HepG2 (cell line): ENCODE results near the gene IL17RC. TPM values are rescaled to one million over a fixed set of nuclear protein-coding genes. Genes with fewer than 3 reads are reported as not detected.

Experiments
- ATAC-seq: fragments of 200-7000 bp; cut with Tn5 transposase; 3 replicates; pipeline ENCODE4 v1.9.1; 2020; ENCODE audit warnings: mild to moderate bottlenecking, moderate library complexity
- BruUV-seq: library from RNA; stranded (reverse); fragments of 400-500 nt; replicated peaks from 2 replicates; lab custom pipeline; 2021; lab: Mats Ljungman, UMichigan
- CTCF ChIA-PET: fragments of 300-600 bp; formaldehyde crosslinking; extraction: SDS; loops from one replicate; lab custom pipeline; 2021; ENCODE audit warnings: low total read pairs, inconsistent platforms, low intra/inter-chr PET ratio; lab: Yijun Ruan, JAX
- POLR2A ChIA-PET: fragments of 350-600 bp; sonication (Branson Sonifier 250); formaldehyde crosslinking; loops from one replicate; lab custom pipeline; 2020; ENCODE audit warnings: antibody characterized with exemption, inconsistent platforms; lab: Yijun Ruan, JAX
- DNase-seq: peaks from one replicate; pipeline ENCODE4 v3.0.0-alpha.2; 2015; ENCODE audit warnings: low spot score
- FAIRE-seq: peaks from 3 replicates; lab custom pipeline; 2011; peaks lifted over from hg19 to GRCh38; lab: Jason Lieb, UNC
- H2AFZ ChIP-seq: one replicate; pipeline ENCODE4 v1.6.1; 2011; ENCODE audit warnings: low read length, inconsistent platforms
- H3K27ac ChIP-seq: fragments of 300-600 bp; 3 replicates; pipeline ENCODE4 v1.8.0; 2011; ENCODE audit warnings: mixed run types, mild to moderate bottlenecking, mixed read lengths, low read length, inconsistent platforms; ENCODE audit not compliant: insufficient read depth; ENCODE audit errors: extremely low read length
- H3K27me3 ChIP-seq, 2 experiments: fragments of 200-600 bp in 1 of 2; 2 replicates in 1 of 2; 3 replicates in 1 of 2; pipeline versions ENCODE4 v1.6.0 to v1.8.0; 2011; ENCODE audit warnings: low read length in 2 of 2, mild to moderate bottlenecking in 2 of 2, moderate library complexity in 2 of 2, inconsistent platforms in 1 of 2; ENCODE audit not compliant: insufficient read depth in 2 of 2, control insufficient read depth in 1 of 2
- H3K36me3 ChIP-seq, 2 experiments: fragments of 200-600 bp in 1 of 2; replicated peaks in 1 of 2; 2 replicates in 1 of 2; 3 replicates in 1 of 2; pipeline versions ENCODE4 v1.5.1 to v1.8.0; 2011; ENCODE audit warnings: low read length in 2 of 2, inconsistent platforms in 1 of 2; ENCODE audit not compliant: insufficient read depth in 2 of 2, control insufficient read depth in 1 of 2
- H3K4me1 ChIP-seq: 2 replicates; pipeline ENCODE4 v1.5.1; 2012; ENCODE audit warnings: low read length, inconsistent platforms; ENCODE audit not compliant: insufficient read depth
- H3K4me2 ChIP-seq: 2 replicates; pipeline ENCODE4 v1.6.0; 2011; ENCODE audit warnings: low read depth, low read length, inconsistent platforms
- H3K4me3 ChIP-seq, 3 experiments: fragments of 200-600 bp in 1 of 3; sonication (generic), shearing (Covaris generic) in 1 of 3; replicated peaks in 1 of 3; 2 replicates each; pipeline ENCODE4 v1.5.1; 2011 to 2016; ENCODE audit warnings: low read length in 3 of 3, inconsistent platforms in 2 of 3, low read depth in 2 of 3, mild to moderate bottlenecking in 2 of 3, control low read depth in 1 of 3, mixed read lengths in 1 of 3; ENCODE audit not compliant: insufficient read depth in 1 of 3
- H3K79me2 ChIP-seq: one replicate; pipeline ENCODE4 v1.6.1; 2011; ENCODE audit warnings: low read length, inconsistent platforms; ENCODE audit not compliant: insufficient read depth
- H3K9ac ChIP-seq: 2 replicates; pipeline ENCODE4 v1.6.0; 2011; ENCODE audit warnings: mild to moderate bottlenecking, low read depth, low read length, inconsistent platforms; ENCODE audit not compliant: insufficient read depth
- H3K9me3 ChIP-seq: 2 replicates; pipeline ENCODE4 v1.5.1; 2012; ENCODE audit warnings: mild to moderate bottlenecking, low read length
- H4K20me1 ChIP-seq: 2 replicates; pipeline ENCODE4 v1.6.0; 2011; ENCODE audit warnings: inconsistent platforms, mild to moderate bottlenecking, low read length, moderate library complexity; ENCODE audit not compliant: insufficient read depth
- CENPT ChIP-seq: sonication (generic); formaldehyde crosslinking; IDR thresholded peaks from 2 replicates; pipeline ENCODE4 v1.8.0; 2022; ENCODE audit warnings: low read depth, mild to moderate bottlenecking, moderate library complexity, missing genetic modification reagents
- EHMT2 ChIP-seq: fragments of 200-600 bp; sonication (generic); IDR thresholded peaks from 2 replicates; pipeline ENCODE4 v1.7.0; 2017; ENCODE audit warnings: antibody characterized with exemption, low read depth, low read length, borderline replicate concordance
- SP140L ChIP-seq: sonication (generic); formaldehyde crosslinking; IDR thresholded peaks from 2 replicates; pipeline ENCODE4 v1.4.0; 2020; ENCODE audit warnings: missing genetic modification reagents, borderline replicate concordance
- TCF12 ChIP-seq, 2 experiments: fragments of 450-650 bp in 1 of 2; sonication (generic) in 1 of 2; formaldehyde crosslinking in 1 of 2; IDR thresholded peaks; 2 replicates each; pipeline versions ENCODE4 v1.6.1 to v1.8.0; 2017 to 2022; ENCODE audit warnings: antibody characterized with exemption in 1 of 2, mild to moderate bottlenecking in 1 of 2, missing genetic modification reagents in 1 of 2, moderate library complexity in 1 of 2
- THYN1 ChIP-seq: sonication (generic); formaldehyde crosslinking; IDR thresholded peaks from 2 replicates; pipeline ENCODE4 v1.8.1; 2023; ENCODE audit warnings: low read depth, mild to moderate bottlenecking, moderate library complexity, missing genetic modification reagents, borderline replicate concordance
- ZFP36L1 ChIP-seq: sonication (generic); formaldehyde crosslinking; IDR thresholded peaks from 2 replicates; pipeline ENCODE4 v1.8.0; 2022; ENCODE audit warnings: mild to moderate bottlenecking, missing genetic modification reagents, moderate library complexity
- ZIK1 ChIP-seq: sonication (generic); formaldehyde crosslinking; IDR thresholded peaks from 2 replicates; pipeline ENCODE4 v1.5.0; 2020; ENCODE audit warnings: mild to moderate bottlenecking, low read depth, missing genetic modification reagents, borderline replicate concordance
- ZNF660 ChIP-seq: sonication (generic); formaldehyde crosslinking; IDR thresholded peaks from 2 replicates; pipeline ENCODE4 v1.5.1; 2020; ENCODE audit warnings: mild to moderate bottlenecking, low read depth, missing genetic modification reagents, borderline replicate concordance
- WGBS: methylation state at CpG from one replicate; pipeline ENCODE4 v1.1.6; 2017; ENCODE audit warnings: low lambda C conversion rate; 5-methylcytosine and 5-hydroxymethylcytosine counted together
- in situ Hi-C: cut with HindIII; loops from 2 replicates; pipeline ENCODE4 v1.10.0; 2017; ENCODE audit warnings: low pct_unique_long_range_greater_than_20kb; ENCODE audit not compliant: extremely low pct_ligation_motif_present
- intact Hi-C: fragments of 100-400 bp; cut with micrococcal nuclease; formaldehyde crosslinking; loops from one replicate; pipeline ENCODE4 v1.10.0; 2022; ENCODE audit not compliant: unreplicated experiment
- polyA plus RNA-seq, 8 experiments: library from polyadenylated mRNA; depleted of rRNA in 3 of 8; stranded (reverse) in 7 of 8; unstranded in 1 of 8; fragments of >200 nt; fragmentation: Illumina TruSeq in 4 of 8; extraction: Trizol in 4 of 8; gene quantifications; 2 replicates each; pipeline versions ENCODE4 v1.2.1 to v1.2.3, GENCODE V29; 2011 to 2016; ENCODE audit warnings: low read depth in 4 of 8, missing spikeins in 1 of 8, mixed read lengths in 1 of 8; ENCODE audit not compliant: insufficient read depth in 1 of 8
- total RNA-seq, 5 experiments: library from RNA; depleted of rRNA; stranded (reverse); fragments of >200 nt; fragmentation: Illumina TruSeq; extraction: Trizol; gene quantifications; 2 replicates each; pipeline ENCODE4 v1.2.3, GENCODE V29; 2016; ENCODE audit warnings: low read depth in 1 of 5
- TF ChIP-seq, protein P1 (sequence below): sonication (generic); formaldehyde crosslinking; IDR thresholded peaks from 2 replicates; pipeline ENCODE4 v1.8.0; 2022; ENCODE audit warnings: missing genetic modification reagents, mild to moderate bottlenecking, moderate library complexity, borderline replicate concordance
- TF ChIP-seq, protein P2 (sequence below): IDR thresholded peaks from 2 replicates; pipeline ENCODE4 v1.6.1; 2016; ENCODE audit warnings: low read depth
- TF ChIP-seq, protein P3 (sequence below): sonication (generic); formaldehyde crosslinking; IDR thresholded peaks from 2 replicates; pipeline ENCODE4 v1.4.0; 2020; ENCODE audit warnings: low read depth, missing genetic modification reagents

IL17RC gene
- total and polyA plus RNA-seq, 2 of the 13 experiments (the other 11 are each of a cell fraction or from before 2014, with no cell fraction given) = 20.7 to 24.0 TPM

DNA sequence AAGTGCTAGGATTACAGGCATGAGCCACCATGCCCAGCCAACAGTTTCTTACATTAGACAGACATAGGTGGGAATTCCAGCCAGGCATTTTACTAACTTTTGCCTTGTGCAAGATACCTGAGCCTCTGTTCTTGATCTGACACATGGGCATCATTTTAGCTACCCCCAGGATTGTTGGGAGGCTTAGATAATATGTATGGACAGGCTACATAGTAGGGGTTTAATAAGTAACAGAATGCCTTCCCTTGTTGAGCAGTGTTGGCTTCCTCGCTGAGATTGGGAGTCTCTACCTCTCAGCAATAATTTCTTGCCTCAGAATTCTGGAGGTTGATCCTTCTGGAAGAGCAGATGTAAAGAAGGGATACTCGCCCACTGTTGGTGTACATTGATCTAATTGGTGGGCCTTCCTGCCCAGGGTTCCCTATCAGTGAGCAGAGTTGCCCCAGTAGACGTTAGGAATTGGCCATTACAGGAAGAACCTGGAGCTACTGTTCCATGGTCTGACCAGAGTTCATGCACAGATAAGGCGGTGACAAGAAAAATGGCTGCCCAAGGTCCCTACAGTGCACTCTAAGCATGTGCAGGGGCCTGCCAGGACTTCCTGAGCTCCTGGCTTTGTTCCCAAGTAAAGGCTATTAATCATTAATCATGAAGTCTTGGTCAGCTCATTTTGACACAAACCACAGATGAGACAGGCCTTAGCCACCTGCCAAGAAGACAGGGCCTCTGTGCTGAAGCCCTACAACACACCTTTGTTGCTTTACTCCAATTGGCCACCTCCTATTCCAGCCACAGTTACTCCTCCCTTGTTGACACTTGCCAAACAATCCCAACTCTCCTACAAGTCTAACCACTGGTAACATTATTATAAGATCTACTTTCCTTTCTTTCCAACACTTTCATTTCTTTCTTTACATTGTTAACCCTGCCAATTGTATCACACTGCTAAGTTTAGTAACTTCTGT is 19.2 kb upstream of the IL17RC start:
- in situ Hi-C loops (loop anchor here (5.0 kb wide), 1 partner anchor 35 kb away; no protein-coding TSS in a partner anchor), intact Hi-C loops (loop anchor here (2.0 to 5.0 kb wide), 2 partner anchors 17 to 35 kb away; partner anchors contain the start of gene CRELD1)
- ATAC-seq (peak; percentile 80), DNase-seq (peak; percentile 98), FAIRE-seq (peak; percentile 100)
- Histone ChIP-seq H4K20me1 (no peaks in the 10 kb centered on the region), H3K79me2 (peaks cover 5% of the 10 kb centered on the region), H3K27ac (peak overlapping the region; percentile 100), H3K36me3 (peaks cover 1 to 6% of the 10 kb centered on the region in 2 experiments; a peak in 4 of 5 replicates), H2AFZ (no peak overlapping the region), H3K4me3 (peak overlapping the region in 2 of 3 experiments; percentile 34 to 67; a peak in 3 of 6 replicates), H3K4me2 (peak overlapping the region; percentile 98), H3K9ac (peak overlapping the region; percentile 85), H3K4me1 (peaks cover 79% of the 10 kb centered on the region), H3K9me3 (no peaks in the 10 kb centered on the region), H3K27me3 (no peaks in the 10 kb centered on the region; a peak in 1 of 5 replicates)
- WGBS = 0% methylated on average over 4 of the region's 4 CpGs
- ChIA-PET POLR2A (interaction anchor here (0.7 to 9.3 kb wide), 19 partner anchors 8 to 351 kb away, joined by 3 to 298 read pairs (median 4); partner anchors contain the start of genes ARPC4, CIDEC, CRELD1 and IL17RC), CTCF (interaction anchor here (1.3 kb wide), 1 partner anchor 50 kb away, joined by 3 read pairs; no protein-coding TSS in a partner anchor)
- TSS peak; percentile 75 for BruUV-seq
- TF ChIP-seq EHMT2 (peak; percentile 86; the same call in 1 of the 2 replicates), TCF12 (IDR thresholded peaks at IDR 0.05) (no peak), TCF12 (CRISPR knock-in tag; IDR thresholded peaks at IDR 0.05) (no peak), ZIK1 (CRISPR knock-in tag) (no peak), THYN1 (CRISPR knock-in tag) (no peak), SP140L (CRISPR knock-in tag) (no peak), CENPT (CRISPR knock-in tag) (no peak), ZFP36L1 (CRISPR knock-in tag) (no peak), ZNF660 (CRISPR knock-in tag) (no peak)
- TF ChIP-seq, protein P1, sequence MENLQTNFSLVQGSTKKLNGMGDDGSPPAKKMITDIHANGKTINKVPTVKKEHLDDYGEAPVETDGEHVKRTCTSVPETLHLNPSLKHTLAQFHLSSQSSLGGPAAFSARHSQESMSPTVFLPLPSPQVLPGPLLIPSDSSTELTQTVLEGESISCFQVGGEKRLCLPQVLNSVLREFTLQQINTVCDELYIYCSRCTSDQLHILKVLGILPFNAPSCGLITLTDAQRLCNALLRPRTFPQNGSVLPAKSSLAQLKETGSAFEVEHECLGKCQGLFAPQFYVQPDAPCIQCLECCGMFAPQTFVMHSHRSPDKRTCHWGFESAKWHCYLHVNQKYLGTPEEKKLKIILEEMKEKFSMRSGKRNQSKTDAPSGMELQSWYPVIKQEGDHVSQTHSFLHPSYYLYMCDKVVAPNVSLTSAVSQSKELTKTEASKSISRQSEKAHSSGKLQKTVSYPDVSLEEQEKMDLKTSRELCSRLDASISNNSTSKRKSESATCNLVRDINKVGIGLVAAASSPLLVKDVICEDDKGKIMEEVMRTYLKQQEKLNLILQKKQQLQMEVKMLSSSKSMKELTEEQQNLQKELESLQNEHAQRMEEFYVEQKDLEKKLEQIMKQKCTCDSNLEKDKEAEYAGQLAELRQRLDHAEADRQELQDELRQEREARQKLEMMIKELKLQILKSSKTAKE (CRISPR knock-in tag) = no peak
- TF ChIP-seq, protein P2, sequence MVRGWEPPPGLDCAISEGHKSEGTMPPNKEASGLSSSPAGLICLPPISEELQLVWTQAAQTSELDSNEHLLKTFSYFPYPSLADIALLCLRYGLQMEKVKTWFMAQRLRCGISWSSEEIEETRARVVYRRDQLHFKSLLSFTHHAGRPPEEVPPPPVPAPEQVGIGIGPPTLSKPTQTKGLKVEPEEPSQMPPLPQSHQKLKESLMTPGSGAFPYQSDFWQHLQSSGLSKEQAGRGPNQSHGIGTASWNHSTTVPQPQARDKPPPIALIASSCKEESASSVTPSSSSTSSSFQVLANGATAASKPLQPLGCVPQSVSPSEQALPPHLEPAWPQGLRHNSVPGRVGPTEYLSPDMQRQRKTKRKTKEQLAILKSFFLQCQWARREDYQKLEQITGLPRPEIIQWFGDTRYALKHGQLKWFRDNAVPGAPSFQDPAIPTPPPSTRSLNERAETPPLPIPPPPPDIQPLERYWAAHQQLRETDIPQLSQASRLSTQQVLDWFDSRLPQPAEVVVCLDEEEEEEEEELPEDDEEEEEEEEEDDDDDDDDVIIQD = no peak; the same call in 1 of the 2 replicates
- TF ChIP-seq, protein P3, sequence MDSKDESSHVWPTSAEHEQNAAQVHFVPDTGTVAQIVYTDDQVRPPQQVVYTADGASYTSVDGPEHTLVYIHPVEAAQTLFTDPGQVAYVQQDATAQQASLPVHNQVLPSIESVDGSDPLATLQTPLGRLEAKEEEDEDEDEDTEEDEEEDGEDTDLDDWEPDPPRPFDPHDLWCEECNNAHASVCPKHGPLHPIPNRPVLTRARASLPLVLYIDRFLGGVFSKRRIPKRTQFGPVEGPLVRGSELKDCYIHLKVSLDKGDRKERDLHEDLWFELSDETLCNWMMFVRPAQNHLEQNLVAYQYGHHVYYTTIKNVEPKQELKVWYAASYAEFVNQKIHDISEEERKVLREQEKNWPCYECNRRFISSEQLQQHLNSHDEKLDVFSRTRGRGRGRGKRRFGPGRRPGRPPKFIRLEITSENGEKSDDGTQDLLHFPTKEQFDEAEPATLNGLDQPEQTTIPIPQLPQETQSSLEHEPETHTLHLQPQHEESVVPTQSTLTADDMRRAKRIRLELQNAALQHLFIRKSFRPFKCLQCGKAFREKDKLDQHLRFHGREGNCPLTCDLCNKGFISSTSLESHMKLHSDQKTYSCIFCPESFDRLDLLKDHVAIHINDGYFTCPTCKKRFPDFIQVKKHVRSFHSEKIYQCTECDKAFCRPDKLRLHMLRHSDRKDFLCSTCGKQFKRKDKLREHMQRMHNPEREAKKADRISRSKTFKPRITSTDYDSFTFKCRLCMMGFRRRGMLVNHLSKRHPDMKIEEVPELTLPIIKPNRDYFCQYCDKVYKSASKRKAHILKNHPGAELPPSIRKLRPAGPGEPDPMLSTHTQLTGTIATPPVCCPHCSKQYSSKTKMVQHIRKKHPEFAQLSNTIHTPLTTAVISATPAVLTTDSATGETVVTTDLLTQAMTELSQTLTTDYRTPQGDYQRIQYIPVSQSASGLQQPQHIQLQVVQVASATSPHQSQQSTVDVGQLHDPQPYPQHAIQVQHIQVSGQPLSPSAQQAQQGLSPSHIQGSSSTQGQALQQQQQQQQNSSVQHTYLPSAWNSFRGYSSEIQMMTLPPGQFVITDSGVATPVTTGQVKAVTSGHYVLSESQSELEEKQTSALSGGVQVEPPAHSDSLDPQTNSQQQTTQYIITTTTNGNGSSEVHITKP (CRISPR knock-in tag) = peak; percentile 63; the same call in 1 of the 2 replicates
